NCI-H774 (cell line): ENCODE results near the gene LDHAL6B.

Experiments used
- DNase-seq: peaks from one replicate; lab custom pipeline; 2025; lab: John Stamatoyannopoulos, UW

Gene LDHAL6B

DNA sequence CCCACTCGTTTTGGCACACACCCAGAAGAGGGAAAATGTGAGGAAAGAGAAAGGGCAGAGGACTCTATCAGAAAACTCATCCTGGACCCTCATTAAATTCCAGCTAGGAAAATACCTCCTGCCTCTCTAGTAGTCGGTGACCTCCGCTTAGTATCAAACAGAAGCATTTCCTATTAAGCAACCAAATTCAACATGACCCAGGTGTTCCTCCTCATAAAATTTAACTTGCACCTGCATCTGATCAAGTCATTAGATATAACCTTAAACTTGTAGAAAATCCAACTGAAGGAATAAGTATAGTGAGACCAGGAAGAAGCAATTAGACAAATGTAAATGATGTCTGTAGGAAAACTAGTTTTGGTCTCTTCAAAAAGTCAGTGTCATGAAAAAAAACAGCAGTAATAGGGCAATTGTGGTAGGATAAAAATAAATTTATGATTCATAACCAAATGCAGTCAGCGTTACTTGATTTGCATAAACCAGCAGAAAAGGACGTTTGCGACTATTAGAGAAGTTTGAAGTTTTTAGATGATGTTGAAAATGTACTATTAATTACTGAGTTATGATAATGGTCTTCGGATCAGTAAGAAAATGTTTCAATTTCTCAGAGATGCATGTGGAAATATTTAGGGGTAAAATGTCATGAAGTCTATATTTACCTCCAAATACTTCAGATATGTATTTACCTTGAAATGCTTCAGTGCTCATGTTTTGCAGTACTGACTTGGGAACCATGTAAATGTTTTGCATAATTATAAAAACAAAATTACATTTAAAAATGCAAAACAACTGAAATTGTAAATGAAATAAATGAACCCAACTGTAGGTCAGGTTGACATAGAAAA is 44.6 kb downstream of the LDHAL6B start:
- DNase-seq: no peak

DNA sequence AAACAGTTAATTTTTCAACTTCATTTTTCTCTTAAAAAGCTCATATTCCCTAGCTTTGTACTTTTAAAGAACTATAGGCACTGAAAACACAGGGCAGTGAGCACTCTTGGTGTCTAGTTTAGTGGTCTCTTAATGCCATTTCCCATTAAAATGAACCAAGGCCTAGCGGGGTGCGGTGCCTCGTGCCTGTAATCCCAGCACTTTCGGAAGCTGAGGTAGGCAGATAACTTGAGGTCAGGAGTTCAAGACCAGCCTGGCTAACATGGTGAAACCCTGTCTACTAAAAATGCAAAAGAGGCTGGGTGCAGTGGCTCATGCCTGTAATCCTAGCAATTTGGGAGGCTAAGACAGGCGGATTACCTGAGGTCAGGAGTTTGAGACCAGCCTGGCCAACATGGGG is 45.5 kb downstream of the LDHAL6B start:
- DNase-seq: no peak

DNA sequence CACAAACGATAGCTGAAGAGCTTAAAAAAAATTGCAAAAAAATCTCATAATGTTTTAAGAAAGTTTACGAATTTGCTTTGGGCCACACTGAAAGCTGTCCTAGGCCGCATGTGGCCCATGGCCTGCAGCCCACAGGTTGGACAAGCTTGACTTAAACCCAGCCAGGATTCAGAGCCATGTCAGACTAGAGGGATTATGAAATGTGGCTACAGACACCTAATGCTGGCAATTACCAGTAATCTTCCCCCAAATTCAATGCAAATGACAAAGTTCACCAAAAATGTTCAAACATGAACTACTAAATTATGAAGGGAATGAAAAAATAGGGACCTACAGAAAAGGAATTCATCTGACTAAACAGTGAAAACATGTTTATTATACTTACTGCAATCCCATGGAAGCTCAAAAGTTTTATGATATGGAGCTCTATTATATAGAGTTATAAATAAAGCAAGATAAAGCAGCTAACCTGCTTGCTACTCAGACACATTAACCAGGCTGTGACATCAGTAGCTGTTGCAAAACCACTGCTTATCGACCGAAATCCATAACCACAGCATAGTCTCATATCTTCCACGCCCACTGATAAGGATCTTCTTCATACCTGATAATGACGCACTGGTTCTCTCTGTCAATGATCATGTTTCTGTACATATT is 49.2 kb downstream of the LDHAL6B start:
- DNase-seq: no peak

DNA sequence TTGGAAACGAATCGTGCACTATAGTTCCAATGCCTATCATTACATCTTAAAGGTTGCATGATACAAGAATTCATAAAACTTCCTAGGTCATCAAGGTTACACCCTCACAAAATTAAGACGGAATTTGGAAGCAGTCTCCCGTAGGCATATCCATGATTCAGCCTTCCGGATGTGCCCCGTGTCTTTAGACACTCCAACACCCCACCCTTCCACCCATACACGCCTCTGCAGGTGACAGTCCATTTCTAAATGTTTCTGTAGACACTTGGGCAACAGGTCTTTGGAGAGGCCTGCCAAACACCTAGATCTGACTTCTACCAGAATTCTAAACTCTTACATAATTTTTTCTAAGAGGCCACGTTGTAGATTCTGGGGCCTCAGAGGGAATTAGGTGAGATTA is 49.8 kb downstream of the LDHAL6B start:
- no peak for DNase-seq

DNA sequence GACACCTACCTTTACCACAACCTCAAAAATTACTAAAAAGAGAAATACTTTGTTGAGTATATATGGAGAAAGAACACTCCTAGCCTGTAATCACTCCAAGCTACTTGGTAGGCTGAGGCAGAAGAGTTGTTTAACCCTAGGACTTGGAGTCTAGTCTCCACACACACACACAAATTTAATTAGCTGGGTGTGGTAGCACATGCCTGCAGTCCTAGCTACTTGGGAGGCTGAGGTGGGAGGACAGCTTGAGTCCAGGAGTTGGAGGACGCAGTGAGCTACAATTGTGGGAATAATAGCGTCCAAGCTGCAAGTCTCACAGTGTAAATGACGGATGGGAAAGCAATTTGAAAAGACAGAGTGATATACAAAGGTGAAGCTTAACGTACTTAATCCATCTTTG is 50.5 kb downstream of the LDHAL6B start:
- DNase-seq: no peak
